WTC11 (cell line): ENCODE data around the gene TPM2. TPM values are rescaled to one million over a fixed set of nuclear protein-coding genes. Genes with fewer than 3 reads are reported as not detected.
A peak's percentile ranks its signal among the peaks of the same experiment; 100 is the strongest.

Experiments
- ATAC-seq: fragments of 200-7000 bp; cut with Tn5 transposase; 2 replicates; pipeline ENCODE4 v1.10.0; 2021; ENCODE audit warnings: mild to moderate bottlenecking, moderate library complexity
- CTCF ChIA-PET: fragments of 300-600 bp; sonication (Branson Sonifier 250); formaldehyde crosslinking; loops from one replicate; lab custom pipeline; 2021; ENCODE audit warnings: antibody characterized with exemption; lab: Charles Lee
- POLR2A ChIA-PET: fragments of 350-600 bp; sonication (Branson Sonifier 250); formaldehyde crosslinking; loops from one replicate; lab custom pipeline; 2021; ENCODE audit warnings: antibody characterized with exemption; lab: Charles Lee
- DNase-seq: peaks from one replicate; pipeline ENCODE4 v3.0.0; 2021; ENCODE audit warnings: low spot score
- H3K27ac Mint-ChIP-seq: 2 replicates; pipeline ENCODE4 v1.8.0; 2021; ENCODE audit warnings: mixed read lengths
- H3K27me3 Mint-ChIP-seq: 2 replicates; pipeline ENCODE4 v1.8.0; 2021; ENCODE audit warnings: low read depth, mild to moderate bottlenecking, moderate library complexity, mixed read lengths
- H3K36me3 Mint-ChIP-seq: 2 replicates; pipeline ENCODE4 v1.8.0; 2021; ENCODE audit warnings: mixed read lengths
- H3K4me1 Mint-ChIP-seq: 2 replicates; pipeline ENCODE4 v1.8.0; 2022; ENCODE audit warnings: mixed read lengths
- H3K4me3 Mint-ChIP-seq: 2 replicates; pipeline ENCODE4 v1.8.0; 2021; ENCODE audit warnings: mild to moderate bottlenecking, moderate library complexity, mixed read lengths
- H3K9me3 Mint-ChIP-seq: 2 replicates; pipeline ENCODE4 v1.8.0; 2021; ENCODE audit warnings: mixed read lengths
- ATF2 ChIP-seq: sonication (generic); formaldehyde crosslinking; IDR thresholded peaks from 2 replicates; pipeline ENCODE4 v1.8.1; 2022; ENCODE audit warnings: low read depth, missing genetic modification reagents, borderline replicate concordance
- CREB1 ChIP-seq: sonication (generic); formaldehyde crosslinking; IDR thresholded peaks from 2 replicates; pipeline ENCODE4 v1.8.0; 2023; ENCODE audit warnings: mild to moderate bottlenecking, missing genetic modification reagents
- CREM ChIP-seq: sonication (generic); formaldehyde crosslinking; IDR thresholded peaks from 2 replicates; pipeline ENCODE4 v1.8.1; 2022; ENCODE audit warnings: mild to moderate bottlenecking, missing genetic modification reagents, moderate library complexity
- FOXK1 ChIP-seq: sonication (generic); formaldehyde crosslinking; IDR thresholded peaks from 2 replicates; pipeline ENCODE4 v1.8.0; 2022; ENCODE audit warnings: mild to moderate bottlenecking, moderate library complexity, missing genetic modification reagents
- GABPB1 ChIP-seq: sonication (generic); formaldehyde crosslinking; IDR thresholded peaks from 2 replicates; pipeline ENCODE4 v1.8.1; 2023; ENCODE audit warnings: mild to moderate bottlenecking, missing genetic modification reagents
- GTF2I ChIP-seq: fragments of 250-450 bp; sonication (Bioruptor Pico); conservative IDR thresholded peaks from 2 replicates; pipeline ENCODE4 v1.4.0; 2021; ENCODE audit warnings: mild to moderate bottlenecking
- HMGA2 ChIP-seq: fragments of 250-450 bp; sonication (Bioruptor Pico); IDR thresholded peaks from 2 replicates; pipeline ENCODE4 v1.4.0; 2021; ENCODE audit warnings: mild to moderate bottlenecking, moderate library complexity
- IRF2 ChIP-seq: sonication (generic); formaldehyde crosslinking; IDR thresholded peaks from 2 replicates; pipeline ENCODE4 v1.8.0; 2022; ENCODE audit warnings: low read depth, missing genetic modification reagents, borderline replicate concordance
- KAT7 ChIP-seq: sonication (generic); formaldehyde crosslinking; IDR thresholded peaks from 2 replicates; pipeline ENCODE4 v1.8.1; 2023; ENCODE audit warnings: missing genetic modification reagents, mild to moderate bottlenecking, borderline replicate concordance
- MAX ChIP-seq: sonication (generic); formaldehyde crosslinking; IDR thresholded peaks from 2 replicates; pipeline ENCODE4 v1.8.0; 2022; ENCODE audit warnings: mild to moderate bottlenecking, missing genetic modification reagents
- MLX ChIP-seq: sonication (generic); formaldehyde crosslinking; IDR thresholded peaks from 2 replicates; pipeline ENCODE4 v1.8.1; 2023; ENCODE audit warnings: mild to moderate bottlenecking, missing genetic modification reagents, moderate library complexity
- NR1H2 ChIP-seq: sonication (generic); formaldehyde crosslinking; IDR thresholded peaks from 2 replicates; pipeline ENCODE4 v1.9.0; 2021; ENCODE audit warnings: mild to moderate bottlenecking, moderate library complexity, missing genetic modification reagents
- PRRX2 ChIP-seq: fragments of 250-450 bp; sonication (Bioruptor Pico); IDR thresholded peaks from 2 replicates; pipeline ENCODE4 v1.8.0; 2021; ENCODE audit warnings: mild to moderate bottlenecking
- RORB ChIP-seq: fragments of 250-450 bp; sonication (Bioruptor Pico); IDR thresholded peaks from 2 replicates; pipeline ENCODE4 v1.9.0; 2021; ENCODE audit warnings: mild to moderate bottlenecking
- SP1 ChIP-seq: sonication (generic); formaldehyde crosslinking; conservative IDR thresholded peaks from 2 replicates; pipeline ENCODE4 v1.8.1; 2022; ENCODE audit warnings: missing genetic modification reagents
- TP53 ChIP-seq: sonication (generic); formaldehyde crosslinking; IDR thresholded peaks from 2 replicates; pipeline ENCODE4 v1.8.1; 2023; ENCODE audit warnings: mild to moderate bottlenecking, missing genetic modification reagents
- ZNF138 ChIP-seq: sonication (generic); formaldehyde crosslinking; conservative IDR thresholded peaks from 2 replicates; pipeline ENCODE4 v1.8.1; 2022; ENCODE audit warnings: mild to moderate bottlenecking, moderate library complexity, missing genetic modification reagents
- ZNF219 ChIP-seq: sonication (generic); formaldehyde crosslinking; IDR thresholded peaks from 2 replicates; pipeline ENCODE4 v1.8.0; 2023; ENCODE audit warnings: missing genetic modification reagents, mild to moderate bottlenecking, borderline replicate concordance
- ZNF263 ChIP-seq: sonication (generic); formaldehyde crosslinking; IDR thresholded peaks from 2 replicates; pipeline ENCODE4 v1.8.1; 2022; ENCODE audit warnings: low read depth, mild to moderate bottlenecking, moderate library complexity, missing genetic modification reagents
- ZNF396 ChIP-seq: fragments of 250-450 bp; sonication (Bioruptor Pico); IDR thresholded peaks from 2 replicates; pipeline ENCODE4 v1.8.0; 2021; ENCODE audit warnings: mild to moderate bottlenecking, moderate library complexity, borderline replicate concordance
- ZNF425 ChIP-seq: fragments of 250-450 bp; sonication (Bioruptor Pico); conservative IDR thresholded peaks from 2 replicates; pipeline ENCODE4 v1.9.0; 2021; ENCODE audit warnings: mild to moderate bottlenecking
- total RNA-seq: library from RNA; stranded (reverse); gene quantifications from 3 replicates; pipeline ENCODE4 v1.2.3, GENCODE V29; 2021
- TF ChIP-seq, protein P1 (sequence below): sonication (generic); formaldehyde crosslinking; IDR thresholded peaks from 2 replicates; pipeline ENCODE4 v1.8.1; 2022; ENCODE audit warnings: mild to moderate bottlenecking, moderate library complexity, missing genetic modification reagents
- TF ChIP-seq, protein P2 (sequence below): fragments of 250-450 bp; sonication (Bioruptor Pico); IDR thresholded peaks from 2 replicates; pipeline ENCODE4 v2.1.2; 2022; ENCODE audit warnings: mild to moderate bottlenecking, moderate library complexity
- TF ChIP-seq, protein P3 (sequence below): sonication (generic); formaldehyde crosslinking; conservative IDR thresholded peaks from 2 replicates; pipeline ENCODE4 v1.8.1; 2022; ENCODE audit warnings: mild to moderate bottlenecking, missing genetic modification reagents

Gene TPM2
- total RNA-seq, 1 experiment from 2014 or later: 146 TPM

DNA sequence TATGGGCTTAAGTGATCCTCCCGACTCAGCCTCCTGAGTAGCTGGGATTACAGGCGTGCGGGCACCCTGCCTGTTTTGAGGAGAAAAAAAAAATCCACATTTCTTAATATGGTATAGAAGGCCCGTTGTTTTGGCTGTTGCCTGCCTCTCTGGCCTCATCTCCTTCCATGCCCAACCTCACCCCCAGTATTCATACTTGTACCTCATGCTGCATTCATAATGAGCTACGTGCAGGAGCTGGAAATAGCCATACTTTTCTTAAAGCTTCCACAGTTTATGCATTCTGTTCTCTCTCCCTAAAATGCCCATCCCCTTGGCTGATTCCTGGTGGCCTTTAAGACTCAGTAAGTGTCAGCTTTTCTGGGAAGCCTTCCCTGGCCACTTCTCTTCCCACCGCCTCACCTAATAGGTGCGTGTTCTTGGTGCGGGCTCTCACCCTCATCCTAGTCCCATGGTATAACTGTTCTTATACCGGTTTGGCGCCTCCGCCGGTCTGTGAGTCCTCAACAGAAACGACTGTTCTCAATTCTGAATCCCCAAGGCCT lies 2.1 kb upstream of the TPM2 start:
- CTCF ChIA-PET: interaction anchor here (0.7 to 6.8 kb wide), 14 partner anchors 9 to 93 kb away, joined by 3 to 49 read pairs (median 12); partner anchors contain the start of genes ARHGEF39, CCDC107, RMRP and TESK1

DNA sequence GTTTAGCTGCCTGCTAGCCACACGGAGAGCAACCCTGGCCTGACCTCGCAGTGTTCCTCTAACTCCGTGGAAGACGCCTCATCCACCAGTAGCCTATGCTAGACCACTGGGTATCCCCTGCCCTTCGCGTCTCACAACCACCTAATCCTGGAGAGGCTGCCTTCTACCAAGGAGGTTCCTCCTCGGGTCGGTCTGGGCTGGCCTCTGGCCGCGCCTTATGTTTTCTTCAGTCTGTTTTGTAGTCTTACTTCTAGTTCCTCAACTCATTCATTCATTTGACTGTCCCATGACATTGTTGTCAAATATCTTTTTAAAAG lies 1.6 kb upstream of the TPM2 start:
- POLR2A ChIA-PET: interaction anchor here (1.2 to 5.2 kb wide), 12 partner anchors 8 to 588 kb away, joined by 3 to 38 read pairs (median 11); partner anchors contain the start of genes ARHGEF39, CCDC107, CREB3 and RMRP

More for the DNA sequence above, 2.1 kb upstream of the TPM2 start:
- POLR2A ChIA-PET: interaction anchor here (1.2 to 5.2 kb wide), 6 partner anchors 9 to 65 kb away, joined by 3 to 38 read pairs (median 16); partner anchors contain the start of genes ARHGEF39, CCDC107 and RMRP
- peak overlapping the region; percentile 91 for H3K4me3 Mint-ChIP-seq
- peak overlapping the region; percentile 47; the same call in 1 of the 2 replicates for H3K27ac Mint-ChIP-seq
- H3K9me3 Mint-ChIP-seq: no peaks in the 10 kb centered on the region
- DNase-seq (peak; percentile 33), ATAC-seq (no peak)
- peaks cover 6% of the 10 kb centered on the region for H3K36me3 Mint-ChIP-seq
- peaks cover 23% of the 10 kb centered on the region for H3K4me1 Mint-ChIP-seq
- TF ChIP-seq ZNF425 (CRISPR knock-in tag) (no peak), RORB (no peak), NR1H2 (CRISPR knock-in tag) (no peak), MLX (no peak), HMGA2 (CRISPR knock-in tag) (no peak), IRF2 (CRISPR knock-in tag) (no peak), SP1 (CRISPR knock-in tag) (no peak), GTF2I (CRISPR knock-in tag) (no peak), ZNF263 (CRISPR knock-in tag) (no peak), GABPB1 (CRISPR knock-in tag) (no peak), CREM (CRISPR knock-in tag) (no peak), KAT7 (CRISPR knock-in tag) (no peak)
- TF ChIP-seq, protein P1, sequence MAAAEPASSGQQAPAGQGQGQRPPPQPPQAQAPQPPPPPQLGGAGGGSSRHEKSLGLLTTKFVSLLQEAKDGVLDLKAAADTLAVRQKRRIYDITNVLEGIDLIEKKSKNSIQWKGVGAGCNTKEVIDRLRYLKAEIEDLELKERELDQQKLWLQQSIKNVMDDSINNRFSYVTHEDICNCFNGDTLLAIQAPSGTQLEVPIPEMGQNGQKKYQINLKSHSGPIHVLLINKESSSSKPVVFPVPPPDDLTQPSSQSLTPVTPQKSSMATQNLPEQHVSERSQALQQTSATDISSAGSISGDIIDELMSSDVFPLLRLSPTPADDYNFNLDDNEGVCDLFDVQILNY: no peak
- TF ChIP-seq, protein P2, sequence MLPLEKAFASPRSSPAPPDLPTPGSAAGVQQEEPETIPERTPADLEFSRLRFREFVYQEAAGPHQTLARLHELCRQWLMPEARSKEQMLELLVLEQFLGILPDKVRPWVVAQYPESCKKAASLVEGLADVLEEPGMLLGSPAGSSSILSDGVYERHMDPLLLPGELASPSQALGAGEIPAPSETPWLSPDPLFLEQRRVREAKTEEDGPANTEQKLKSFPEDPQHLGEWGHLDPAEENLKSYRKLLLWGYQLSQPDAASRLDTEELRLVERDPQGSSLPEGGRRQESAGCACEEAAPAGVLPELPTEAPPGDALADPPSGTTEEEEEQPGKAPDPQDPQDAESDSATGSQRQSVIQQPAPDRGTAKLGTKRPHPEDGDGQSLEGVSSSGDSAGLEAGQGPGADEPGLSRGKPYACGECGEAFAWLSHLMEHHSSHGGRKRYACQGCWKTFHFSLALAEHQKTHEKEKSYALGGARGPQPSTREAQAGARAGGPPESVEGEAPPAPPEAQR (CRISPR knock-in tag): no peak
- TF ChIP-seq, all 79 proteins: peak for 0
- no peaks in the 10 kb centered on the region for H3K27me3 Mint-ChIP-seq

More for the DNA sequence above, 1.6 kb upstream of the TPM2 start:
- Mint-ChIP-seq H3K4me3 (peak overlapping the region; percentile 91), H3K9me3 (no peaks in the 10 kb centered on the region), H3K27me3 (no peaks in the 10 kb centered on the region), H3K27ac (0 out of 2 replicates have a peak overlapping the region, but pooled peaks have one; percentile 23), H3K4me1 (peaks cover 23% of the 10 kb centered on the region), H3K36me3 (peaks cover 4% of the 10 kb centered on the region)
- ATAC-seq (peak; percentile 41), DNase-seq (no peak)
- CTCF ChIA-PET: interaction anchor here (0.9 to 6.8 kb wide), 17 partner anchors 16 to 99 kb away, joined by 3 to 49 read pairs (median 11); partner anchors contain the start of genes ARHGEF39, CCDC107, CREB3 and RMRP
- TF ChIP-seq RORB (no peak), TP53 (CRISPR knock-in tag) (no peak), SP1 (CRISPR knock-in tag) (no peak), MAX (CRISPR knock-in tag) (no peak), ATF2 (no peak), ZNF138 (no peak), MLX (no peak), PRRX2 (CRISPR knock-in tag) (no peak), ZNF396 (CRISPR knock-in tag) (no peak), ZNF263 (CRISPR knock-in tag) (no peak), CREB1 (no peak), IRF2 (CRISPR knock-in tag) (no peak), ZNF219 (no peak), FOXK1 (no peak)
- TF ChIP-seq, protein P3, sequence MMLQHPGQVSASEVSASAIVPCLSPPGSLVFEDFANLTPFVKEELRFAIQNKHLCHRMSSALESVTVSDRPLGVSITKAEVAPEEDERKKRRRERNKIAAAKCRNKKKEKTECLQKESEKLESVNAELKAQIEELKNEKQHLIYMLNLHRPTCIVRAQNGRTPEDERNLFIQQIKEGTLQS (CRISPR knock-in tag): no peak
- TF ChIP-seq, all 79 proteins: peak for 0
